NCI-H2227 treated with DMSO at 0.1 percent for 48 hours (cell line): Measurements from ENCODE around the gene CDKL4.
"Not testable (repeated sequence)": the region's sequence is repeated elsewhere in the genome, so short reads cannot be mapped to it uniquely, and the experiment has no call there.

Experiments used
- DNase-seq: peaks from one replicate; lab custom pipeline; 2025; lab: John Stamatoyannopoulos, UW

The CDKL4 gene

GRCh38 chr2:39178756-39179155 is 65.0 kb downstream of the CDKL4 start:
- no peak for DNase-seq

- no peak for DNase-seq
Observed at GRCh38 chr2:39176997-39177396, 66.8 kb downstream of the CDKL4 start.

GRCh38 chr2:39175026-39175812 is 68.6 kb downstream of the CDKL4 start:
- DNase-seq = no peak

- DNase-seq = no peak
Observed at GRCh38 chr2:39174022-39174421, 69.7 kb downstream of the CDKL4 start.

- not testable (repeated sequence) for DNase-seq
Observed at GRCh38 chr2:39172047-39172706, 71.6 kb downstream of the CDKL4 start.

GRCh38 chr2:39171621-39172020 is 72.1 kb downstream of the CDKL4 start:
- DNase-seq = no peak

- no peak for DNase-seq
Observed at GRCh38 chr2:39164089-39164488, 79.7 kb downstream of the CDKL4 start.

GRCh38 chr2:39160982-39161381 is 82.8 kb downstream of the CDKL4 start:
- DNase-seq = no peak

GRCh38 chr2:39159283-39159682 is 84.5 kb downstream of the CDKL4 start:
- DNase-seq = no peak

- no peak for DNase-seq
Observed at GRCh38 chr2:39158351-39158750, 85.4 kb downstream of the CDKL4 start.

GRCh38 chr2:39156846-39157245 is 86.9 kb downstream of the CDKL4 start:
- no peak for DNase-seq

GRCh38 chr2:39156107-39156506 is 87.7 kb downstream of the CDKL4 start:
- no peak for DNase-seq

GRCh38 chr2:39155573-39155972 is 88.2 kb downstream of the CDKL4 start:
- not testable (repeated sequence) for DNase-seq

GRCh38 chr2:39154944-39155343 is 88.8 kb downstream of the CDKL4 start:
- DNase-seq = no peak

- DNase-seq = no peak
Observed at GRCh38 chr2:39153312-39153711, 90.5 kb downstream of the CDKL4 start.

- DNase-seq = no peak
Observed at GRCh38 chr2:39152504-39152903, 91.3 kb downstream of the CDKL4 start.

- no peak for DNase-seq
Observed at GRCh38 chr2:39150890-39151497, 92.8 kb downstream of the CDKL4 start.

- DNase-seq = no peak
Observed at GRCh38 chr2:39150102-39150562, 93.6 kb downstream of the CDKL4 start.

GRCh38 chr2:39146630-39147029 is 97.1 kb downstream of the CDKL4 start:
- DNase-seq = no peak

GRCh38 chr2:39145906-39146421 is 97.8 kb downstream of the CDKL4 start:
- DNase-seq = no peak

- no peak for DNase-seq
Observed at GRCh38 chr2:39144416-39144815, 99.4 kb downstream of the CDKL4 start.

- no peak for DNase-seq
Observed at GRCh38 chr2:39142904-39143605, 100.7 kb downstream of the CDKL4 start.
